ENCODE measurements around the gene CYP19A1.

CYP19A1 gene

GRCh38 chr15:51338496-51338895, at the start of gene CYP19A1:
Gene CYP19A1 (minus strand): TSS chr15:51338596. CDS start chr15:51242912, 95,684 bp downstream.
- no peak for DNase-seq (ENCODE audit: low read depth)

DNA sequence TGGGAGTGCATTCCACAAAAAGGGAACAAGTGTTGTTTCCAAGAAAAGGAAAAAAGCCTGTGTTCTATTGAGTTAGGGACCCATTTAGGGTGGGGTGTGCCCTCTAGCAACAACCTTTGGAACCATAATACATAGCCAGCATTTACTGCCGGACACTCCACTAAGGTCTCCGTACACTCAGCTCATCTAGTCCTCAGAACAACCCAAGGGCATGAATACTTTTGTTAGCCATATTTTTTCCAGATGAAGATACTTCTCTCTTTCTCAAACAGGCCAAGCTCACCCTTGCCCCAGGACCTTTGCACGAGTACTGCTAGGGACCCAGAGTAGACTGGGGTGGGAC, 49.3 kb upstream of the CYP19A1 start:
- no peak for DNase-seq (ENCODE audit: low read depth)

DNA sequence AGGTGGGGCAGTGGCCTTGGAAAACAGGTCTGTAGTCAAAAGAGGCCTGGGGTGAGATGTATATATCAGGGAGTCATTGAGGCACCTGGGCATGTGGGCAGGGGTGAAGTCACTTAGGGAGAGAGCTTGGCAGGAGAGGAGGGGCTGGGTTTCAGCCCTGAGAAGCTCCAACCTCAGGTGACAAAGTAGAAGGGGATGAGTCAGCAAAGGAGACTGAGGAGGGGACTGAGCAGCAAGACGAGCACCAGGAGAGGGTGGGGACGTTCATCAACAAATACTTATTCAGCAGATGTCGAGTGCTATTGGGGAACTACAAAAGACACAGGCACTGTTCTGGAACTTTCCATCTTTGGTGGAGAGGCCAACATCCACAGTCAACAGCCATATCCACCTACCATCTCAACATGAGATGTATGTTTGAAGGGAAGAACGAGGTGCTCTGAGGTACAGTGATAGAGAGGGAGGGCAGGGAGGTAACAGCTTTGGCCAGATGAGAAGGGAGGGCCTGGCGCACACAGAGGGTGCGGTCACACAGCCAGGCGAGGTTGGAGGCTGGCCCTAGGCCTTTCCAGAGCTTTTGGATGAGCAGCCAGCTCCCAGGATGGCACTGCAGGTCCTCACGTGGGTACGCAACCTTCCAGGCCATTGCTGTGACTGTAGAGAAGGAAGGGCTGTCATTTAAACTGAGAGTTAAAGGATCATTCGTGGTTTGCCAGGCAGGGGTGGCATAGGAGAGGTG, 48.7 kb upstream of the CYP19A1 start:
- DNase-seq (ENCODE audit: low read depth), result no peak

DNA sequence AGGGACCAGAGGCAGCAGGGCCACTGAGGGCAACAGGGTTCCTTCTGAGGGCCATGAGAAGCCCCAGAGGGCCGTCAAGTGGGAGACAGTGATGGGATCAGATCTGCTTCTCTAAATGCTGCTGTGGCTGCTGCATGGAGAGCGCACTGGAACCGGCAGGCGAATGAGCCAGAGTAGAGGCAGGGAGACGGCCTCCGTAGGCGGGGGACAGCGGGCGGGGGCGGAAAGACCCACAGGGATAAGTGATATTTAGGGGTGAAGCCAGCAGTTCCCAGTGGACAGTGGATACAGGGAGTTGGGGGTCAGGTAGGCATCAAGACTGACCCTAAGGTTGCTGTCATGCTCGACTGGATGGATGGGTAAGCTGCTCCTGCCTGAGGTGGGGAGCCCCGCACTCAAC, 48.1 kb upstream of the CYP19A1 start:
- DNase-seq (ENCODE audit: low read depth), result no peak

GRCh38 chr15:51386029-51386428, 47.6 kb upstream of the CYP19A1 start:
- no peak for DNase-seq (ENCODE audit: low read depth)

- no peak for DNase-seq (ENCODE audit: low read depth)
These were observed 44.4 kb upstream of the CYP19A1 start for GRCh38 chr15:51382787-51383186.

- DNase-seq (ENCODE audit: low read depth), result peak; percentile 58
These were observed 42.8 kb upstream of the CYP19A1 start for GRCh38 chr15:51380999-51381806.

- no peak for DNase-seq (ENCODE audit: low read depth)
These were observed 41.0 kb upstream of the CYP19A1 start for GRCh38 chr15:51379390-51379789.

DNA sequence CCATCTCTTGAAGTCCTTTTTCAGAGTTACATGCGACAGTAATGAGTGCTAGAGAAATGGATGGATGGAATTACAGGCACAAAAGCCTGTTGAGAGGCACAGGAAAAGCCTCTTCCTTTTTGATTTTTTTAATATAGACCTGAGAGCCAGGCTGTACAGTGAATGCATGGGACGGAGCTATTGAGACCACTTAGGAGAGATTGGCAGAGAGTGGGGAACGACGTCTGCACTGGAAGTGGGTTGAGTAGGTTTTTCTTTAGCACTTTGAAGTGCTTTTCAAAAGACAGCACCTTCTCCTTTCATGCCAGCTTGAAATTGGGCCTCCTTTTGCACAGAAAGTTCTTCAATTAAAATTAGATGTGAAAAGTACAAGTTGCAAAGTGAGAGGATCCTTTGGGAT, 40.0 kb upstream of the CYP19A1 start:
- no peak for DNase-seq (ENCODE audit: low read depth)

DNA sequence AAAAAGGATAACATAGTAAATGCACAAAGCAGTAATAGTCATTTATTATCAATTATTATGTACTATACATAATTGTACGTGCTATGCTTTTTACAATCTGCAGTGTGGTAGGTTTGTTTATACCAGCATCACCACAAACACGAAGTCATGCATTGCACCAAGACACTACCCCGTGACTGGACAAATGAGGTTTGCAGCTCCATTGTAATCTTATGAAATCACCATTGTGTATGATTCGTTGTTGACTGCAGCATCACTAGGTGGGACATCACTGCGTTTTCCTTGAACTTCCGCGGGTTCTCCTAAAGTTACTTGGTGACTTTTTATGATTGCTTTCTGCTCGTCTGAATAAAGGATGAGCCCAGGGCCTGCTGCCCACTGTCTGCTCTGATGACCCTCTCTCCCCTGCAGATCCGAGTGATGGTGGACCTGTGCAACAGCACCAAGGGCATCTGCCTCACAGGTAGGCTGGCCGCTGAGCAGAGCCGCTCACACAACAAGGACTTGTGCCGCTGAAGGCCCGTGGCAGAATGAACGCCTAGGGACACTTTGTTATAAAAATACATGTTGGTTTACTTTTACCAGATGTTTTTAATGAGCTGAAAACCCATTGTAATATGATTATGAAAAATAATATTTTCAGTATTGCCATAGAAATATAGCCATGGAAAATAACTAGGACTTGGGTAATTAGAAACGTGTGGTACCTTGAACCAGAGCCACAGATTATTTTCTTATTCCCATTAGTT, 38.8 kb upstream of the CYP19A1 start:
- no peak for DNase-seq (ENCODE audit: low read depth)

GRCh38 chr15:51375966-51376640, 37.7 kb upstream of the CYP19A1 start:
- no peak for DNase-seq (ENCODE audit: low read depth)

DNA sequence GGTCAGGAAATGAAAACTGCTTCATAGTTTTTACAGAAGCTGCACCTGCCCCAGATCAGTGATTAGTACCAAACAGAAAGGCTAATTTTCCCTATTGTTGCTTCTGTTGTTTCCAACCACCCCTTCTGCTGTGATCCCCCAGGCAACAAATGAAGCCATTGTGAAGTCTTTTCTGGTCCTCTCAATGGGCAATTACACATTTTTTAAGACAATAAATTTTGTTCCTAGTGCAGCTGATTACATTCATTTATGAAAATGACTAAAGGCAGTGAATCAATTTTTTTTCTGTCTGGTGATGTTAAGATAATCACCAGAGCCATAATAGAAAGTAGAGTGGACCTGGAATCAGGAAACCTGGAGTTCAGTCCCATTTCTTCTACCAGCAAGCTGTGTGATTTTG, 35.7 kb upstream of the CYP19A1 start:
- DNase-seq (ENCODE audit: low read depth), result no peak

- no peak for DNase-seq (ENCODE audit: low read depth)
These were observed 32.9 kb upstream of the CYP19A1 start for GRCh38 chr15:51371266-51371665.

DNA sequence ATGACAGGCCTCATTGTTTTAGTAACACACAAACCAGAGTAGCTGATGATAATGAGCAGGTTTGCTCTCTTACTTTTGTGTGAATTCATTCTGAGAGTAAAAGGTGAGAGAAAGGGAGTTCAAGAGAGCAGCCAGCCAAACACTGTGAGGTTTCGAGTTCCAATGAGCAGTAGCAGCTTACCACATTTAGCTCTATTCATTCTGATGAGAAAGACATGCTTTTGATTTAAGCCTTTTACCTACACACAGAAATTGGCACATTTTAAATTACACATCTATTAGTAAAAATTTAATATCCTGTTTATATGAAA, 31.0 kb upstream of the CYP19A1 start:
- DNase-seq (ENCODE audit: low read depth), result no peak

- peak; percentile 63 for DNase-seq (ENCODE audit: low read depth)
These were observed 30.5 kb upstream of the CYP19A1 start for GRCh38 chr15:51368751-51369450.

DNA sequence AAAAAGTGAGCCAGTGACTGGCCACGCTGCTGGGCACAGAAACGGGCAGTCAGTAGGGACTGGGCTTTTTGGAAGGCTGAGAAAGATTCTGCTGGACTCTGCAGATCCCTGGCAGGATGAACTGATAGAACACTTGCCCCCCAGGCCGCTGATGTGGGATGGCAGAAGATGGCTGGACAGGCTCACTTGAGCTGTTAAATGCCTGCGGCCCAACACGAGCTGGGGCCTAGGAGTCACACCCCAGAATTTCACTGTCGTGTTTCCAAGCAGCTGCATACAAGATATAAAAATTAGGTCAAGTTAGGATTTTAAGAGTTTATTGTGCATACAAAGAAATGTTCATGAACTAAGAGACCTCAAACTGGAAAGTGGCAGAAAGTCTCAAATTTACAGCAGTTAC, 29.9 kb upstream of the CYP19A1 start:
- no peak for DNase-seq (ENCODE audit: low read depth)

- DNase-seq (ENCODE audit: low read depth), result no peak
These were observed 29.1 kb upstream of the CYP19A1 start for GRCh38 chr15:51367322-51367976.

DNA sequence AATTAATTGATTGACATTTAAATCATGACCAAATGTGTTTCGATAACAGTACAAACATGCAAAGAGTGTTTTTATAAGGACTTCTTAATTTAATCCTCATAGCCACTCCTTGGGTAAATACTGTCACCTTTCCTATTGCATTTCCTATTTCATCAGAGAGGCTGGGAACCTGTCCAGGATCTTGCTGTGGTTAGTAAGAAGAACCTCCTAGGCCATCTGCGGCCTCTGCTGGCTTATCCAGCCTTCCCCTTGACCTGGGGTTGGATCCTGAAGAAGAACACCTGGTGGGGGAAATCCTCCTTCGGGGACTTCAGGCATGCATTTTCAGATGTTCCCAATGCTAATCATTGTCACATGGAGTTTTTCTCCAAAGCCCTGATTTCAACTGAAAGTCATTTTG, 28.5 kb upstream of the CYP19A1 start:
- DNase-seq (ENCODE audit: low read depth), result no peak

GRCh38 chr15:51366071-51366470, 27.7 kb upstream of the CYP19A1 start:
- DNase-seq (ENCODE audit: low read depth), result no peak

DNA sequence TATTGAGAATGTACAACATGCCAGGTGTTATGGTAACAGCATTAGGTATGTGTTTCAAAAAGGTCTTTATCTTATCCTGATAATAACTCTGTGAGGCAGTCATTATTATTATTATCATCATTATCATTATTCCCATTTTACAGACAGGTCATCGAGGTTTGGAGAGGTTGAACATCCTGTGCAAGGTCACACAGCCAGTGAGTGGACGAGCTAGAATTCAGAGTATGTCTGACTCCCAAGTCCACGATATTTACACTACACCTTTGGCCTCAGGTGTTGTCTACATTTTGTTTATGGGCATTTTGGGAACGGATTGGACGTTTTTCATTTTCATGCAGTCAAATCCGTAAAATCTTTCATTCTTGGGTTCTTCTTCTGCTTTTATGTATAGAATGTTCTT, 27.0 kb upstream of the CYP19A1 start:
- no peak for DNase-seq (ENCODE audit: low read depth)

- no peak for DNase-seq (ENCODE audit: low read depth)
These were observed 25.0 kb upstream of the CYP19A1 start for GRCh38 chr15:51363383-51363782.

Data from HS-5 (cell line).